Measurements from ENCODE around the gene SDK2. TPM values are rescaled to one million over a fixed set of nuclear protein-coding genes. Genes with fewer than 3 reads are reported as not detected.

The SDK2 gene
- polyA plus RNA-seq, 1 experiment: 0.04 TPM

DNA sequence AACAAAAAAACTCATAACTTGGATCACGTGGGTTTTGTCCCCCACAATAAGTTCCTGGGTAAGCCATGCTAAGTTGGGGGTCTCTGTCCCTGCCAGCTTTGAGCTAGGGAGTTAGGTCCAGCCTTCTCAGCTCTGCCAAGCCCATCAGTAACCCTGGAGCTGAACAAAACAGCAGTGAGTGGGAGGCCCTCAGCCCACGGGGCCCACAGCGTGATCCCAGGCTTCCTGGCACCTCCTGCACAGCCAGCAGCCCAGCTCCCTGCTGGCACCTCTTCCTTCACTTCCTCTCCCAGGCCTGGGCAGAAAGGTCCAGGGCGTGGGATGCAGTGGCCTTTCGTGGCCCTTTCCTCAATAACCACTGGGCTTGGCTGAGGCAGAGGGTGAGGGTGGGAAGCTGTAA is 296.9 kb downstream of the SDK2 start:
- no peak overlapping the region for H3K4me3 ChIP-seq (ENCODE audit: low read depth, low read length)
- DNase-seq (ENCODE audit: low read depth): no peak
- H3K27me3 ChIP-seq (ENCODE audit: control insufficient read depth, insufficient read depth, low read length): no peaks in the 10 kb centered on the region
- TF ChIP-seq, protein P1, sequence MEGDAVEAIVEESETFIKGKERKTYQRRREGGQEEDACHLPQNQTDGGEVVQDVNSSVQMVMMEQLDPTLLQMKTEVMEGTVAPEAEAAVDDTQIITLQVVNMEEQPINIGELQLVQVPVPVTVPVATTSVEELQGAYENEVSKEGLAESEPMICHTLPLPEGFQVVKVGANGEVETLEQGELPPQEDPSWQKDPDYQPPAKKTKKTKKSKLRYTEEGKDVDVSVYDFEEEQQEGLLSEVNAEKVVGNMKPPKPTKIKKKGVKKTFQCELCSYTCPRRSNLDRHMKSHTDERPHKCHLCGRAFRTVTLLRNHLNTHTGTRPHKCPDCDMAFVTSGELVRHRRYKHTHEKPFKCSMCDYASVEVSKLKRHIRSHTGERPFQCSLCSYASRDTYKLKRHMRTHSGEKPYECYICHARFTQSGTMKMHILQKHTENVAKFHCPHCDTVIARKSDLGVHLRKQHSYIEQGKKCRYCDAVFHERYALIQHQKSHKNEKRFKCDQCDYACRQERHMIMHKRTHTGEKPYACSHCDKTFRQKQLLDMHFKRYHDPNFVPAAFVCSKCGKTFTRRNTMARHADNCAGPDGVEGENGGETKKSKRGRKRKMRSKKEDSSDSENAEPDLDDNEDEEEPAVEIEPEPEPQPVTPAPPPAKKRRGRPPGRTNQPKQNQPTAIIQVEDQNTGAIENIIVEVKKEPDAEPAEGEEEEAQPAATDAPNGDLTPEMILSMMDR (IDR thresholded peaks at IDR 0.05; ENCODE audit: insufficient read depth, low read depth, low read length): no peak
- CTCF ChIA-PET: interaction anchor here (0.6 to 1.5 kb wide), 4 partner anchors 10 to 1784 kb away, joined by 3 to 5 read pairs (median 3); partner anchors contain the start of gene NT5C
- POLR2A ChIA-PET: no interaction called here
- H3K36me3 ChIP-seq (ENCODE audit: control insufficient read depth, insufficient read depth, low read length): no peaks in the 10 kb centered on the region

DNA sequence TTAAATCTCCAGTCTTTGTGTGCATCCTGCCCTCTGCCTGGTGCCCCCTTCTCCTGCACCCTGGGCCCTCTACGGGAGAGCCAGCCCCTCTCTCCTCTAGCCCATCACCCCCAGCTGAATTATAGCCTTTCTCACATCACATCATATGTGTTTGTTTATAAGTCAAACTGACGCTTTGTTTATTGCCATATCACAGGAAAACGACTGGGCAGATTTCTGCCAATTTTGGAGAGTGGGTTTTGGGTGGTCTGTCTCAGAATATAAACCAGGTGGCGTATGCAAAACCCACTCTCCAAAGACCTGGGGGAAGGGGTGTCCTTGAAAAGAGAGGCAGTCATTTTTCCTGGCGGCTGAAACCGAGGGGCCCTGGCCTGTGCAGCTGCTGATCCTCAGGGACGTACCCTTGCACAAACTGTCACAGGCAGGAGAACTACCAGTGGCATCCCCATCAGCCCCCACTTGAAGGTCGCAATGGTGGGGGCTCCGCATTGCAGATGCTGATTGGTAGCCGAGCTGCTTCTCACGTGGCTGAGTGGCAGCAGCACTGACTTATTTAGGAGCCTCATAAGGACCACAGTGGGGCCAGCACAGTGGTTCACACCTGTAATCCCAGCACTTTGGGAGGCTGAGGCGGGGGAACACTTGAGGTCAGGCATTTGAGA is 297.6 kb downstream of the SDK2 start:
- CTCF ChIA-PET: interaction anchor here (0.6 to 1.5 kb wide), 3 partner anchors 17 to 1785 kb away, joined by 3 to 5 read pairs (median 3); partner anchors contain the start of gene NT5C
- Histone ChIP-seq H3K36me3 (ENCODE audit: control insufficient read depth, insufficient read depth, low read length) (no peaks in the 10 kb centered on the region), H3K4me3 (ENCODE audit: low read depth, low read length) (no peak overlapping the region), H3K27me3 (ENCODE audit: control insufficient read depth, insufficient read depth, low read length) (no peaks in the 10 kb centered on the region)
- no peak for DNase-seq (ENCODE audit: low read depth)
- TF ChIP-seq, protein P1 (IDR thresholded peaks at IDR 0.05; ENCODE audit: insufficient read depth, low read depth, low read length): no peak
- POLR2A ChIA-PET: no interaction called here

DNA sequence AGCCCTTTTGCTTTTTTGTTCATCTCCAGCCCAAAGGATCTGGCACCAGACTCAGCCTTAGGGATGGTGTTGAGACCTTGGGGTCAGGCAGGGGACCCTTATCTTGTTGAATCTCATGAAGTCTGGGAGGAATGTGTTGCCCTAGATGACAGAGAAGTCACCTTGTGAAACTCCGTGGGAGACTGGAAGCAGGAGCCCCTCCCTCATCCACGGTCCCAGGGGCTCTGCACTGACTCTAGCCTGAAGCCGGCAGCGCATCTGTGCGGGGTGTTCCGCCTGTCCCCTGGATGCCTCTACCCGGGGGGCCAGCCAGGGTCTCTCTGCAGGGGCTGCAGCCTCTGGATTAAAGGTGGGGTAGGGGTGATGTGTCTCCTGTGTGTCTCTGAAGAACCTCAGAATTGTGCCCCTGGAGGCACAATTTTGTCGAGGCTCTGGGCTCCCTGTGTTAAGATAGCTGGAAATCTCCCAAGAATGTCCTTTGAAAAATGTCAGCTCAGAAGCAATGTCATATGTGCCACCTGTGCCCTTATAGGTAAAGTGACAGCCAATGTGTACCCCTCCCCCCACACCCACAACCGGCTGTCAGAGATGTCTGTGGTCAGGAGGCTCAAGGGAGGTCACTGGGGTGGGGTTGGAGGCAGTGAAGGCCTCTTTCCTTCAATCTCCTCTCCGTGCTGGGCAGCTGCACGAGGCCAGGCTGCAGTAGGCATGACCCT is 300.3 kb downstream of the SDK2 start:
- H3K36me3 ChIP-seq (ENCODE audit: control insufficient read depth, insufficient read depth, low read length): no peaks in the 10 kb centered on the region
- ChIA-PET POLR2A (no interaction called here), CTCF (interaction anchor here (0.9 to 2.2 kb wide), 7 partner anchors 11 to 88 kb away, joined by 3 to 7 read pairs (median 4); no protein-coding TSS in a partner anchor)
- H3K27me3 ChIP-seq (ENCODE audit: control insufficient read depth, insufficient read depth, low read length): no peaks in the 10 kb centered on the region
- no peak for DNase-seq (ENCODE audit: low read depth)
- TF ChIP-seq, protein P1 (IDR thresholded peaks at IDR 0.05; ENCODE audit: insufficient read depth, low read depth, low read length): no peak
- no peak overlapping the region for H3K4me3 ChIP-seq (ENCODE audit: low read depth, low read length)

DNA sequence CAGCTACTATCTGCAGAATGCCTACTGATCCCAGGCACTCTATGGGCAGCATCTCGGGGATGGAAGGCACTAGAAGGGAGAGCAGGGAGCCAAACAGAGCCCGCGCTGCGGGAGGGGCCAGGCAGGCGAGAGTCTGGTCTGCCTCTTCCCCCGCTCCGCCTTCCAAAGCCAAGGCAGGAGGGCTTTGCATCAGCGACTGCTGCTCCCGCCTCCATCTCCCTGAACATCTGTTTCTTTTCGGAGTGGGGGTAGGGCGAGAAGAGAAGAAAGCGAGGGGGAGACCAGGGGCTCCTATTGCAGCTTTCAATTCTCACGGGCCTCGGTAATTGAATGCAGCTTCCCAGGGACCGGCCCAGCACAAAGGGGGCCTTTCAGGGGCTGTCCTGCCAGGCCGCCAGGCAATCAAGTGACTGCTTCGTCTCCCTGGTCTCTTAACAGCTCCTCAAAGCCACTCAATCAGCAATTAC is 301.0 kb downstream of the SDK2 start:
- CTCF ChIA-PET: interaction anchor here (1.5 to 4.5 kb wide), 4 partner anchors 23 to 32 kb away, joined by 6 to 21 read pairs (median 10); partner anchors contain the start of gene CDC42EP4
- TF ChIP-seq, protein P1 (IDR thresholded peaks at IDR 0.05; ENCODE audit: insufficient read depth, low read depth, low read length): no peak
- DNase-seq (ENCODE audit: low read depth): no peak
- Histone ChIP-seq H3K27me3 (ENCODE audit: control insufficient read depth, insufficient read depth, low read length) (no peaks in the 10 kb centered on the region), H3K36me3 (ENCODE audit: control insufficient read depth, insufficient read depth, low read length) (no peaks in the 10 kb centered on the region), H3K4me3 (ENCODE audit: low read depth, low read length) (peak overlapping the region; percentile 11; the same call in 1 of the 2 replicates)
- POLR2A ChIA-PET: no interaction called here

DNA sequence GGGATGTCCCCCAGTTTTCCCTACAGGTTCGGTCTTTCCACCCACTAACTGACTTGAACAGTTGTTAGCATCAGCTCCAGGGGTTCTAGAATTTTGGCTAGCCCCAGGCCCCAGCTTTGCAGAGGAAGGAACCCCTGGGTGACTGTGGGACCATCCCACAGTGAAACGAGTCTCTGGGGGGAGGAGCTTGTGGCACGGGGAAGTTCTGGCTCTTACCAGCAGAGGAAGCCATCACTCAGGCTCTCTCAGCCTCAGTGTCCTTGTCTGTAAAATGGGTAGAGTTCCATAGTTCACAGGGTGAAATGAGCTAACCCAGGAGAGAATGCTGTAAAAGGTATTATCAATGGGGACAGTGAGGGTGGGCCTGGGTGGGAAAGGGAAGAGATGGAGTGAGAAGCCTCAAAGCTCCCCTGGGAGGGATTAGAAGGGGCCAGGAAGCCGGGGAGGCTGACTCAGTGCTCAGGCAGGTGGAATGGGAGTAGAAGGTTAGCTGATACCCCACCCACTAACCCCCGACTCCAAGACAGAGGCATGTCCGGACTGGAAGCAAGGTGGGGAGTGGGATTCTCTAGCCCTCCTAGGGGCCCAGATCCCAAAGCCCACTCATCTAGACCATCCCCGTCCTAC is 301.6 kb downstream of the SDK2 start:
- Histone ChIP-seq H3K27me3 (ENCODE audit: control insufficient read depth, insufficient read depth, low read length) (no peaks in the 10 kb centered on the region), H3K36me3 (ENCODE audit: control insufficient read depth, insufficient read depth, low read length) (no peaks in the 10 kb centered on the region), H3K4me3 (ENCODE audit: low read depth, low read length) (peak overlapping the region; percentile 11; the same call in 1 of the 2 replicates)
- DNase-seq (ENCODE audit: low read depth): no peak
- TF ChIP-seq, protein P1 (IDR thresholded peaks at IDR 0.05; ENCODE audit: insufficient read depth, low read depth, low read length): peak; percentile 25
- ChIA-PET POLR2A (no interaction called here), CTCF (interaction anchor here (1.0 to 4.5 kb wide), 5 partner anchors 13 to 74 kb away, joined by 3 to 21 read pairs (median 6); partner anchors contain the start of gene CDC42EP4)
